Keratinocyte (primary cell): Measurements from ENCODE around the gene ACOX2. TPM values are rescaled to one million over a fixed set of nuclear protein-coding genes. Genes with fewer than 3 reads are reported as not detected.

Experiments used
- DNase-seq: peaks from one replicate; pipeline ENCODE4 v3.0.0-alpha.2; 2011; ENCODE audit warnings: low read depth, missing footprints, low spot score
- FAIRE-seq: peaks from 2 replicates; lab custom pipeline; 2011; peaks lifted over from hg19 to GRCh38; lab: Jason Lieb, UNC
- H2AFZ ChIP-seq: 2 replicates; pipeline ENCODE4 v1.6.0; 2012; ENCODE audit warnings: low read length, control low read depth, inconsistent platforms; ENCODE audit not compliant: control insufficient read depth
- H3K27ac ChIP-seq: 2 replicates; pipeline ENCODE4 v1.5.1; 2011; ENCODE audit warnings: low read length; ENCODE audit not compliant: control insufficient read depth, insufficient read depth
- H3K27me3 ChIP-seq: 3 replicates; pipeline ENCODE4 v1.6.0; 2011; ENCODE audit warnings: low read length; ENCODE audit not compliant: control insufficient read depth, insufficient read depth; ENCODE audit errors: extremely low read depth
- H3K36me3 ChIP-seq, 2 experiments: 2 replicates in 1 of 2; 3 replicates in 1 of 2; pipeline ENCODE4 v1.5.1; 2011; ENCODE audit warnings: low read length in 2 of 2, mild to moderate bottlenecking in 1 of 2; ENCODE audit not compliant: control insufficient read depth in 2 of 2, insufficient read depth in 2 of 2; ENCODE audit errors: extremely low read depth in 1 of 2
- H3K4me1 ChIP-seq: 3 replicates; pipeline ENCODE4 v1.5.1; 2011; ENCODE audit warnings: low read length; ENCODE audit not compliant: control insufficient read depth, insufficient read depth; ENCODE audit errors: extremely low read depth
- H3K4me2 ChIP-seq: 3 replicates; pipeline ENCODE4 v1.6.0; 2011; ENCODE audit warnings: low read depth, low read length; ENCODE audit not compliant: control insufficient read depth, insufficient read depth; ENCODE audit errors: extremely low read depth
- H3K4me3 ChIP-seq, 3 experiments: fragments of 200-600 bp in 1 of 3; sonication (generic) in 1 of 3; 2 replicates in 2 of 3; 3 replicates in 1 of 3; pipeline ENCODE4 v1.5.1; 2011 to 2016; ENCODE audit warnings: low read length in 3 of 3, mild to moderate bottlenecking in 3 of 3, control low read depth in 2 of 3, inconsistent platforms in 1 of 3, low read depth in 1 of 3, mixed read lengths in 1 of 3, mixed run types in 1 of 3, moderate library complexity in 1 of 3; ENCODE audit not compliant: control insufficient read depth in 2 of 3, insufficient read depth in 2 of 3; ENCODE audit errors: extremely low read depth in 1 of 3
- H3K79me2 ChIP-seq: 2 replicates; pipeline ENCODE4 v1.6.0; 2012; ENCODE audit warnings: low read length; ENCODE audit not compliant: control insufficient read depth, insufficient read depth
- H3K9ac ChIP-seq: 3 replicates; pipeline ENCODE4 v1.6.0; 2011; ENCODE audit warnings: low read length; ENCODE audit not compliant: control insufficient read depth, insufficient read depth; ENCODE audit errors: extremely low read depth
- H3K9me1 ChIP-seq: 3 replicates; pipeline ENCODE4 v1.6.0; 2011; ENCODE audit warnings: low read length; ENCODE audit not compliant: control insufficient read depth, insufficient read depth; ENCODE audit errors: extremely low read depth
- H3K9me3 ChIP-seq: 2 replicates; pipeline ENCODE4 v1.5.1; 2012; ENCODE audit warnings: low read depth, low read length; ENCODE audit not compliant: control insufficient read depth
- H4K20me1 ChIP-seq: 3 replicates; pipeline ENCODE4 v1.6.0; 2011; ENCODE audit warnings: low read length; ENCODE audit not compliant: control insufficient read depth, insufficient read depth; ENCODE audit errors: extremely low read depth
- CTCF ChIP-seq, 3 experiments: IDR thresholded peaks in 1 of 3; conservative IDR thresholded peaks in 1 of 3; optimal IDR thresholded peaks in 1 of 3; 2 replicates in 2 of 3; 3 replicates in 1 of 3; pipeline versions ENCODE3 to v1.5.1; 2011; ENCODE audit warnings: low read length in 3 of 3, mild to moderate bottlenecking in 3 of 3, moderate library complexity in 2 of 3, control low read depth in 1 of 3, inconsistent platforms in 1 of 3; ENCODE audit not compliant: insufficient read depth in 2 of 3; ENCODE audit errors: extremely low read depth in 1 of 3
- EZH2 ChIP-seq: IDR thresholded peaks from one replicate; pipeline ENCODE4 v1.6.1; 2012; ENCODE audit warnings: inconsistent platforms, mild to moderate bottlenecking, low read length, moderate library complexity
- dilution Hi-C: fragments of 300-500 bp; cut with MboI; formaldehyde crosslinking; loops from one replicate; pipeline ENCODE4 v1.7.0; 2020; ENCODE audit warnings: low sequenced_read_pairs; ENCODE audit not compliant: extremely low pct_ligation_motif_present
- polyA plus RNA-seq, 5 experiments: library from polyadenylated mRNA; depleted of rRNA in 3 of 5; stranded (reverse) in 3 of 5; stranded (forward) in 1 of 5; unstranded in 1 of 5; fragments of >200 nt; gene quantifications; 1 replicate in 1 of 5; 2 replicates in 3 of 5; 3 replicates in 1 of 5; pipeline versions ENCODE4 v1.2.1 to v1.2.3, GENCODE V29; 2011 to 2012; ENCODE audit warnings: missing spikeins in 2 of 5, low read depth in 1 of 5, low replicate concordance in 1 of 5

The ACOX2 gene
- polyA plus RNA-seq, 1 donor (not counting 4 experiments of a cell fraction or from before 2014, with no cell fraction given), result 0.20 TPM

DNA sequence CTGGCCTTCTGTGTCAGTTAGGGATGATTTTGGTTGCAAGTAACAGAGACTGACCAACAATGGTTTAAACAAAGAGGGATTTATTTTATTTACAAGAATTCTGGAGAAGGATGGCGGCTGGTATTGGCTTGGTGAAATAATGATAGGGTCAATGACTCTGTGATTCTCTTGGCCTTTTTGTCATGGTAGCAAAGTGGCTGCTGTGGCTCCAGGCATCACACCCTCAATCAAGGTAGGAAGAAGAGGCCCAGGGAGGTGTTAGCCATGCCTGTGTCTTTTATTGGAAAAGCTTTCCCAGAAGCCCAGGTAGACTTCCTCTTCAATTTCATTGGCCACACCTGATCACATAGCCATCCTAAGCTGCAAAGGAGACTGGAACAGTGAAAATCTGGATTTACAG is 27.1 kb upstream of the ACOX2 start:
- H4K20me1 ChIP-seq, result no peaks in the 10 kb centered on the region
- FAIRE-seq (no peak), DNase-seq (no peak)
- no peak overlapping the region for H3K9ac ChIP-seq
- TF ChIP-seq EZH2, result no peak
- no peak for TF ChIP-seq CTCF (optimal IDR thresholded peaks at IDR 0.05 in 1 of 3, IDR thresholded peaks at IDR 0.05 in 1 of 3, conservative IDR thresholded peaks at IDR 0.05 in 1 of 3; ENCODE audit: extremely low read depth in 1 of 3, insufficient read depth in 2 of 3, low read length in 3 of 3)
- H3K4me1 ChIP-seq, result peaks cover 23% of the 10 kb centered on the region
- dilution Hi-C loops, result no loop called here
- no peaks in the 10 kb centered on the region for H3K27me3 ChIP-seq
- no peaks in the 10 kb centered on the region for H3K36me3 ChIP-seq
- no peak overlapping the region for H2AFZ ChIP-seq
- H3K9me3 ChIP-seq, result no peaks in the 10 kb centered on the region
- H3K79me2 ChIP-seq, result no peaks in the 10 kb centered on the region
- H3K27ac ChIP-seq, result no peak overlapping the region
- no peak overlapping the region for H3K4me2 ChIP-seq
- no peak overlapping the region for H3K4me3 ChIP-seq
- no peaks in the 10 kb centered on the region for H3K9me1 ChIP-seq

DNA sequence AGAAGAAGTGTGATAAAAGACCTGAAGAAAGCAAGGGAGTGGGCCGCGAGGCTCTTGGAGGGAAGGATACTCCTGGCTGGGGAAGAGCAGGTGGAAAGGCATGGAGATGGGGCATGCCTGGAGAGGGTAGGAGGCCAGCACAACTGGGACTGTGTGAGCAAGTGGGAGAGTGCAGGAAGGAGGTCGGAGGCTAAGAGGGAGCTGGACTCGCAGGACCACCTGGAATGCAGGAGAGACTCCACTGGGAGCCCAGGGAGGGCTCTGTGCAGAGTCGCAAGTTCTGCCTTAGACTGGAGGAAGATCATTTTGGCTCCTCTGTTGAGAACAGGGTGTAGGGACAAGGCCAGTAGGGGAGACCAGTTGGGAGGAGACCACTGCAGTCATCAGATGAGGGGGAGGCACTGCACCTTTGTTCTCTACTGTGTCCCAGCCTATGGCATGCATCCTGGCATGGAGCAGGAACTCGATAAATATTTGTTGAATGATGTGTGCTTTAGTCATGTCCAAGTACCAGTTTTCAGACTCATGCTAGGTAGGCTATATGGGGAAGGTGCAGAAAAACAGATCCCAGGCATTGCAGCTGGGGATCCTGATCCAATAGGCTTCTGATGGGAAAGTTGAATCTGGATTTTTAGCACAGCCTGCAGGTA is 26.5 kb upstream of the ACOX2 start:
- Histone ChIP-seq H3K9me3 (no peaks in the 10 kb centered on the region), H3K4me1 (peaks cover 23% of the 10 kb centered on the region)
- no peak for FAIRE-seq

More for the DNA sequence above, 26.5 kb upstream of the ACOX2 start:
- no peaks in the 10 kb centered on the region for H3K36me3 ChIP-seq
- H3K27ac ChIP-seq, result no peak overlapping the region
- H4K20me1 ChIP-seq, result no peaks in the 10 kb centered on the region
- H3K4me2 ChIP-seq, result no peak overlapping the region
- DNase-seq, result no peak
- no peaks in the 10 kb centered on the region for H3K27me3 ChIP-seq
- TF ChIP-seq EZH2 (no peak), CTCF (optimal IDR thresholded peaks at IDR 0.05 in 1 of 3, IDR thresholded peaks at IDR 0.05 in 1 of 3, conservative IDR thresholded peaks at IDR 0.05 in 1 of 3; ENCODE audit: extremely low read depth in 1 of 3, insufficient read depth in 2 of 3, low read length in 3 of 3) (no peak)
- no peak overlapping the region for H3K4me3 ChIP-seq
- H3K79me2 ChIP-seq, result no peaks in the 10 kb centered on the region
- H3K9me1 ChIP-seq, result no peaks in the 10 kb centered on the region
- H2AFZ ChIP-seq, result no peak overlapping the region
- H3K9ac ChIP-seq, result no peak overlapping the region
- dilution Hi-C loops, result no loop called here
